Fibroblast of skin of left biceps (primary cell): ENCODE measurements around the gene WDR4.
"Not testable (repeated sequence)": the region's sequence is repeated elsewhere in the genome, so short reads cannot be mapped to it uniquely, and the experiment has no call there.

Experiments
- DNase-seq, 2 experiments: peaks; one replicate each; pipeline ENCODE4 v3.0.0-alpha.2; 2013; ENCODE audit warnings: low read depth in 2 of 2

The WDR4 gene

GRCh38 chr21:42815217-42815616, 64.1 kb downstream of the WDR4 start:
- DNase-seq, result no peak

GRCh38 chr21:42812528-42813241, 66.7 kb downstream of the WDR4 start:
- not testable (repeated sequence) for DNase-seq

- no peak for DNase-seq
Observed at GRCh38 chr21:42811960-42812359, 67.4 kb downstream of the WDR4 start.

DNA sequence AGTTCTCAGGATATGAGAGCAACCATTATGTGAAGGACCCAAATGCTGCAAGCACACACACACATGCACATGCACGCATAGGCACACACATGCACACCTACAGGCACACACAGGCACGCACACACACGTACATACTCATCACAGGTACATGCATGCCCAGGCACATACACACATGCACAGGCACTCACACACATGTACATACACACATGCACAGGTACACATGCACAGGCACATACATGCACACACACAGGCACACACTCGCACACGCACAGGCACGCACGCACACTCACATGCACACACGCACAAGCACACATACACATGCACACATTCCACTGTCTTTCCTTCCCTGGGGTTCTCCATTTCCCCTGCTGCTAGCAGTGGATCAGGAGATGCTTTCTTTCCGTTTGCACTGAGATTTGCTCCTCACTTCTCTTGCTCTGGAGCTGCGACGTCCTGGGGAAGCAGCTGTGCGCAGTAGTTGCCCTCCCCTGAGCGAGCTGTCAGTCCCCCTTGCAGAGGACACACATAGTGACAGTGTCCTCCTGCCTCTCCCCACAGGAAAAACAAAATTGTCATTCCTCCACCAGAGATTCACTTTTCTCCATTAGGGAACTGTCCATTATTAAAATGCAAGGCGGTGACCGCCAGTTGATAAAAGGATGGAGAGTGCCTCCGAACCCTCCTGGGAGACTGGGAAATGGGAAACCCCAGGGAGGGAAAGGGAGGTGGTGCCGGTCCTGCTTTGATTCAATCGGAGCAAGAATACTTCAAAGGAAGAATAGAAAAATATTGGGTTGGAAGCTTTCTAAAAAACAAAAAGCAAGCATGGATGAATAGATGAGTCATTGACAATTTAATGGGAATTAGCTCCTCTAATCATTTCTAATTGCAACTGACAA, 69.5 kb downstream of the WDR4 start:
- no peak for DNase-seq

DNA sequence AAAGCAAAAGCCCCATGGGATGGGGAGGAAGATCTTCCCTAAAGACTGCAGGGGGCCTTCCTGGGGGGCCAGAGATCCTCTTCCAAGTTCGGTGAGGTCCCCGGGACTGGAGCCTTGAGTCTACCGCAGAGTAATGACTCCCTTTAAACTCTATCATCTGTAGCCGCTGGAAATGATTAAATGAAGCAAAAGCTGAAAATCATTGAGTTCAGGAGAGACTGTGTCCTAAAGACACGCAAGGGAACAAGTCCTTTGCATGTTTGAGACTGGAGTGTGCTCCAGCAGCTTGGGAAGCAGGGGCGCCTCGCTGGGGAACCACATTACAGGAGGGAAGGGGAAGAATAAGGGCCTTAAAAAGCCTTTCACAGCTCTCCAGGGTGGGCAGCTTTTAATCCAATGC, 70.2 kb downstream of the WDR4 start:
- no peak for DNase-seq

DNA sequence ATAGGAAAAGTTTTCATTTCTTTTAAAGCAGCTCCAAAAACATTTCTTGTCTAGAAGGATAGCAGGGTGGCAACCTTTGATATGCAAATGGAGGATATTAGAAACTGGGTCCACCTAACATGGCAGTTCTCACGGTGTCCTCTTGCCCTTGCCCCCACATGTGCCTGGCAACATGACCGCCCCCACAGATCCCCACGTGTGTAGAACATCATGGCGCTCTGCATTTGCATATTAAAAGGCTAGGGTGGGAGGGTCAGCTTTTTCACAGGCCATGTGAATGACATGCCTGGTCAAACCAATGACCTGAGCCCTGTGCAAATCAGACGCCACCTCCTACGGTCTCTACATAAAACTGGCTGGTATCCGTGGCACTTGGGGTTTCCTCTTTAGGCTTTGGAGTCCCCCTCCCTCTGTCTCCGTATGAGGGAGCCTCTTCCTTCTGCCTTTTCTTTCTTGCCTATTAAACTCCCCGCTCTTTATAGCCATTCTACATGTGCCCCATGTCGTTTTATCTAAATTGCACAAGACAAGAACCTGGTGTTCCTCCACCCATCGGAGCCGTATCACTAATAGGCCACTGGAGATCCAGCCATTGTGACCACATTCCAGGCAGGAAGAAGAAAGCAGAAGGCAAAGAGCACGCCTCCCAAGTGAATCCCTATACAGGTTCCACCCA, 71.3 kb downstream of the WDR4 start:
- no peak for DNase-seq

GRCh38 chr21:42807293-42807895, 71.9 kb downstream of the WDR4 start:
- DNase-seq, result not testable (repeated sequence)

GRCh38 chr21:42806509-42807140, 72.7 kb downstream of the WDR4 start:
- DNase-seq, result no peak

DNA sequence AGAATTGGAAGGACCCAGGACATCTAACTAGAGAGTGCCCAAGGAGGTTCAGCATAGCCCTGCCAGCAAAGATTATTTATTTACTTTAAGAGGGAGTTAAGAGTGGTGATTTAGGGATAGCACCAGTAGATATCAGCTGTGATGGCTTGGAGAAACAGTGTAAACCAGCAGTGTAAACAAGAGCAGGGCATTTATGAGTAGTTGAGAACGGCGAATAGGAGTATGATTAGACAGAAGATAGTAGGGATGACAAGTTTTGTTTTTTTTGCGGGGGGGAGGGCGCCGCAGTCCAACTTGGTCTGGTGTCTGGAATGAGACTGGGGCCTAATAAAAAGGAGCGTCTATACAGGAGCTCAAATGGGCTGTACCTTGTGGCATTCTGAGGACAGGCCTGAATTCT, 77.7 kb downstream of the WDR4 start:
- DNase-seq, result not testable (repeated sequence)

GRCh38 chr21:42799948-42800347, 79.4 kb downstream of the WDR4 start:
- DNase-seq, result no peak

GRCh38 chr21:42799516-42799915, 79.8 kb downstream of the WDR4 start:
- no peak for DNase-seq
